HepG2 (cell line): ENCODE results near the gene CCDC183. TPM values are rescaled to one million over a fixed set of nuclear protein-coding genes. Genes with fewer than 3 reads are reported as not detected.

Experiments used
- ARNT ChIP-seq: fragments of 450-650 bp; IDR thresholded peaks from 2 replicates; pipeline ENCODE4 v1.6.1; 2017
- GTF2F1 ChIP-seq: fragments of 150-350 bp; IDR thresholded peaks from 2 replicates; pipeline ENCODE4 v1.6.1; 2014; ENCODE audit warnings: low read length
- KLF12 ChIP-seq: sonication (generic); formaldehyde crosslinking; IDR thresholded peaks from 2 replicates; pipeline ENCODE4 v1.4.0; 2020; ENCODE audit warnings: missing genetic modification reagents, borderline replicate concordance
- MBD4 ChIP-seq: IDR thresholded peaks from 2 replicates; pipeline ENCODE4 v1.6.1; 2012; ENCODE audit warnings: low read length, inconsistent platforms, borderline replicate concordance
- NFYC ChIP-seq: IDR thresholded peaks from 2 replicates; pipeline ENCODE4 v1.6.1; 2016; ENCODE audit warnings: missing genetic modification reagents, missing compliant biosample characterization
- RBM39 ChIP-seq: fragments of 200-400 bp; formaldehyde crosslinking; IDR thresholded peaks from one replicate; pipeline ENCODE4 v1.6.1; 2018; ENCODE audit warnings: antibody characterized with exemption, mild to moderate bottlenecking, low read depth, low read length; ENCODE audit not compliant: poor library complexity, severe bottlenecking
- REXO4 ChIP-seq: sonication (generic); formaldehyde crosslinking; IDR thresholded peaks from 2 replicates; pipeline ENCODE4 v1.8.0; 2022; ENCODE audit warnings: missing genetic modification reagents, mild to moderate bottlenecking, borderline replicate concordance
- ZFP82 ChIP-seq: sonication (generic); formaldehyde crosslinking; IDR thresholded peaks from 2 replicates; pipeline ENCODE4 v1.5.1; 2020; ENCODE audit warnings: mild to moderate bottlenecking, missing genetic modification reagents, borderline replicate concordance
- ZMYM3 ChIP-seq: sonication (generic); formaldehyde crosslinking; IDR thresholded peaks from 2 replicates; pipeline ENCODE4 v1.5.1; 2020; ENCODE audit warnings: mild to moderate bottlenecking, missing genetic modification reagents
- ZNF766 ChIP-seq: sonication (generic); formaldehyde crosslinking; IDR thresholded peaks from 2 replicates; pipeline ENCODE4 v1.5.0; 2020; ENCODE audit warnings: missing genetic modification reagents, borderline replicate concordance
- polyA plus RNA-seq, 8 experiments: library from polyadenylated mRNA; depleted of rRNA in 3 of 8; stranded (reverse) in 7 of 8; unstranded in 1 of 8; fragments of >200 nt; fragmentation: Illumina TruSeq in 4 of 8; extraction: Trizol in 4 of 8; gene quantifications; 2 replicates each; pipeline versions ENCODE4 v1.2.1 to v1.2.3, GENCODE V29; 2011 to 2016; ENCODE audit warnings: low read depth in 4 of 8, missing spikeins in 1 of 8, mixed read lengths in 1 of 8; ENCODE audit not compliant: insufficient read depth in 1 of 8
- total RNA-seq, 5 experiments: library from RNA; depleted of rRNA; stranded (reverse); fragments of >200 nt; fragmentation: Illumina TruSeq; extraction: Trizol; gene quantifications; 2 replicates each; pipeline ENCODE4 v1.2.3, GENCODE V29; 2016; ENCODE audit warnings: low read depth in 1 of 5
- TF ChIP-seq, protein P1 (sequence below): sonication (generic); formaldehyde crosslinking; IDR thresholded peaks from 2 replicates; pipeline ENCODE4 v1.4.0; 2020; ENCODE audit warnings: missing genetic modification reagents, mild to moderate bottlenecking, borderline replicate concordance
- TF ChIP-seq, protein P2 (sequence below): sonication (generic); formaldehyde crosslinking; IDR thresholded peaks from 2 replicates; pipeline ENCODE4 v1.4.0; 2020; ENCODE audit warnings: missing genetic modification reagents
- TF ChIP-seq, protein P3 (sequence below): IDR thresholded peaks from 2 replicates; pipeline ENCODE4 v1.6.1; 2012; ENCODE audit warnings: low read depth, low read length, improper control_type of control experiment
- TF ChIP-seq, protein P4 (sequence below): sonication (generic); formaldehyde crosslinking; IDR thresholded peaks from 2 replicates; pipeline ENCODE4 v1.4.0; 2020; ENCODE audit warnings: missing genetic modification reagents
- TF ChIP-seq, protein P5 (sequence below): IDR thresholded peaks from 2 replicates; pipeline ENCODE4 v1.6.1; 2016; ENCODE audit warnings: missing biosample characterization, missing genetic modification reagents, low read depth

CCDC183 gene
- total and polyA plus RNA-seq, 2 of the 13 experiments (the other 11 are each of a cell fraction or from before 2014, with no cell fraction given), result 5.0 to 66.4 TPM

DNA sequence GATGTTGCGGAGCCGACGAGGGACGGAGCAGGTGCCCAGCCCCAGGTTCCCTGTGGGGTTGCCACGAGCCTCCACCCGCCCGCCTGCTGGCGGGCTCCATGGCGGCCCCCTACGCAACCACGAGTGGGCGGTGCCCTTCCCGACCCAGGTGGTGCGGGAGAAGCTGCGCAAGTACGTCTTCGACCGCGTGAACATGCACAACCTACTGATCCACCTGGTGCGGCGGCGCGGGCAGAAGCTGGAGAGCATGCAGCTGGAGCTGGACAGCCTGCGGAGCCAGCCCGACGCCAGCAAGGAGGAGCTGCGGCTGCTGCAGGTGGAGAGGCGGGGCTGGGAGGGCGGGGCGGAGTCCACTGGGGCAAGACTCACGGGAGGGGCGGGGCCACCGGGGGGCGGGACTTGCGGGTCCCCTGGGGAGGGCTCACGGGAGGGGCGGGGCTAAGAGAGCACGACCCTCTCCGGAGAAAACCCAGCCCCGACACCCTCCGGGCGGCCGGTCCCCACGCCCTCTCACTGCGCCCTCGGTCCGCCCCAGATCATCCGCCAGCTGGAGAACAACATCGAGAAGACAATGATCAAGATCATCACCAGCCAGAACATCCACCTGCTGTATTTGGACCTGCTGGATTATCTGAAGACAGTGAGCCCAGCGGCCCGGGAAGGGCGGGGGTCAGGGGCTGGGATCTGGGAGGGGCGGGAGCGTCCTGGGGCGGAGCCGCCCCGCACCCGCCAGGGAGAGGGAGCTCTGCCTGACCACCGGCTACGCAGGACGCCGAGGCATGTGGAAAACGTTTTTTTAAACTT lies 3.9 kb downstream of the CCDC183 start (continued):
- TF ChIP-seq, protein P1, sequence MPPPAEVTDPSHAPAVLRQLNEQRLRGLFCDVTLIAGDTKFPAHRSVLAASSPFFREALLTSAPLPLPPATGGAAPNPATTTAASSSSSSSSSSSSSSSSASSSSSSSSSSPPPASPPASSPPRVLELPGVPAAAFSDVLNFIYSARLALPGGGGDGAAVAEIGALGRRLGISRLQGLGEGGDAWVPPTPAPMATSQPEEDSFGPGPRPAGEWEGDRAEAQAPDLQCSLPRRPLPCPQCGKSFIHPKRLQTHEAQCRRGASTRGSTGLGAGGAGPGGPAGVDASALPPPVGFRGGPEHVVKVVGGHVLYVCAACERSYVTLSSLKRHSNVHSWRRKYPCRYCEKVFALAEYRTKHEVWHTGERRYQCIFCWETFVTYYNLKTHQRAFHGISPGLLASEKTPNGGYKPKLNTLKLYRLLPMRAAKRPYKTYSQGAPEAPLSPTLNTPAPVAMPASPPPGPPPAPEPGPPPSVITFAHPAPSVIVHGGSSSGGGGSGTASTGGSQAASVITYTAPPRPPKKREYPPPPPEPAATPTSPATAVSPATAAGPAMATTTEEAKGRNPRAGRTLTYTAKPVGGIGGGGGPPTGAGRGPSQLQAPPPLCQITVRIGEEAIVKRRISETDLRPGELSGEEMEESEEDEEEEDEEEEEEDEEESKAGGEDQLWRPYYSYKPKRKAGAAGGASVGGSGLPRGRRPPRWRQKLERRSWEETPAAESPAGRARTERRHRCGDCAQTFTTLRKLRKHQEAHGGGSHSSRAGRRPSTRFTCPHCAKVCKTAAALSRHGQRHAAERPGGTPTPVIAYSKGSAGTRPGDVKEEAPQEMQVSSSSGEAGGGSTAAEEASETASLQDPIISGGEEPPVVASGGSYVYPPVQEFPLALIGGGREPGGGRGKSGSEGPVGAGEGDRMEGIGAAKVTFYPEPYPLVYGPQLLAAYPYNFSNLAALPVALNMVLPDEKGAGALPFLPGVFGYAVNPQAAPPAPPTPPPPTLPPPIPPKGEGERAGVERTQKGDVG (CRISPR knock-in tag), result no peak
- TF ChIP-seq, protein P2, sequence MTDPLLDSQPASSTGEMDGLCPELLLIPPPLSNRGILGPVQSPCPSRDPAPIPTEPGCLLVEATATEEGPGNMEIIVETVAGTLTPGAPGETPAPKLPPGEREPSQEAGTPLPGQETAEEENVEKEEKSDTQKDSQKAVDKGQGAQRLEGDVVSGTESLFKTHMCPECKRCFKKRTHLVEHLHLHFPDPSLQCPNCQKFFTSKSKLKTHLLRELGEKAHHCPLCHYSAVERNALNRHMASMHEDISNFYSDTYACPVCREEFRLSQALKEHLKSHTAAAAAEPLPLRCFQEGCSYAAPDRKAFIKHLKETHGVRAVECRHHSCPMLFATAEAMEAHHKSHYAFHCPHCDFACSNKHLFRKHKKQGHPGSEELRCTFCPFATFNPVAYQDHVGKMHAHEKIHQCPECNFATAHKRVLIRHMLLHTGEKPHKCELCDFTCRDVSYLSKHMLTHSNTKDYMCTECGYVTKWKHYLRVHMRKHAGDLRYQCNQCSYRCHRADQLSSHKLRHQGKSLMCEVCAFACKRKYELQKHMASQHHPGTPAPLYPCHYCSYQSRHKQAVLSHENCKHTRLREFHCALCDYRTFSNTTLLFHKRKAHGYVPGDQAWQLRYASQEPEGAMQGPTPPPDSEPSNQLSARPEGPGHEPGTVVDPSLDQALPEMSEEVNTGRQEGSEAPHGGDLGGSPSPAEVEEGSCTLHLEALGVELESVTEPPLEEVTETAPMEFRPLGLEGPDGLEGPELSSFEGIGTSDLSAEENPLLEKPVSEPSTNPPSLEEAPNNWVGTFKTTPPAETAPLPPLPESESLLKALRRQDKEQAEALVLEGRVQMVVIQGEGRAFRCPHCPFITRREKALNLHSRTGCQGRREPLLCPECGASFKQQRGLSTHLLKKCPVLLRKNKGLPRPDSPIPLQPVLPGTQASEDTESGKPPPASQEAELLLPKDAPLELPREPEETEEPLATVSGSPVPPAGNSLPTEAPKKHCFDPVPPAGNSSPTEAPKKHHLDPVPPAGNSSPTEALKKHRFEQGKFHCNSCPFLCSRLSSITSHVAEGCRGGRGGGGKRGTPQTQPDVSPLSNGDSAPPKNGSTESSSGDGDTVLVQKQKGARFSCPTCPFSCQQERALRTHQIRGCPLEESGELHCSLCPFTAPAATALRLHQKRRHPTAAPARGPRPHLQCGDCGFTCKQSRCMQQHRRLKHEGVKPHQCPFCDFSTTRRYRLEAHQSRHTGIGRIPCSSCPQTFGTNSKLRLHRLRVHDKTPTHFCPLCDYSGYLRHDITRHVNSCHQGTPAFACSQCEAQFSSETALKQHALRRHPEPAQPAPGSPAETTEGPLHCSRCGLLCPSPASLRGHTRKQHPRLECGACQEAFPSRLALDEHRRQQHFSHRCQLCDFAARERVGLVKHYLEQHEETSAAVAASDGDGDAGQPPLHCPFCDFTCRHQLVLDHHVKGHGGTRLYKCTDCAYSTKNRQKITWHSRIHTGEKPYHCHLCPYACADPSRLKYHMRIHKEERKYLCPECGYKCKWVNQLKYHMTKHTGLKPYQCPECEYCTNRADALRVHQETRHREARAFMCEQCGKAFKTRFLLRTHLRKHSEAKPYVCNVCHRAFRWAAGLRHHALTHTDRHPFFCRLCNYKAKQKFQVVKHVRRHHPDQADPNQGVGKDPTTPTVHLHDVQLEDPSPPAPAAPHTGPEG (CRISPR knock-in tag), result no peak
- TF ChIP-seq ZNF766 (CRISPR knock-in tag) (no peak), RBM39 (peak; percentile 2), ARNT (no peak), ZFP82 (no peak), MBD4 (no peak), REXO4 (CRISPR knock-in tag) (no peak), NFYC (no peak), KLF12 (CRISPR knock-in tag) (peak; percentile 85), ZMYM3 (CRISPR knock-in tag) (no peak), GTF2F1 (no peak)
- TF ChIP-seq, protein P3, sequence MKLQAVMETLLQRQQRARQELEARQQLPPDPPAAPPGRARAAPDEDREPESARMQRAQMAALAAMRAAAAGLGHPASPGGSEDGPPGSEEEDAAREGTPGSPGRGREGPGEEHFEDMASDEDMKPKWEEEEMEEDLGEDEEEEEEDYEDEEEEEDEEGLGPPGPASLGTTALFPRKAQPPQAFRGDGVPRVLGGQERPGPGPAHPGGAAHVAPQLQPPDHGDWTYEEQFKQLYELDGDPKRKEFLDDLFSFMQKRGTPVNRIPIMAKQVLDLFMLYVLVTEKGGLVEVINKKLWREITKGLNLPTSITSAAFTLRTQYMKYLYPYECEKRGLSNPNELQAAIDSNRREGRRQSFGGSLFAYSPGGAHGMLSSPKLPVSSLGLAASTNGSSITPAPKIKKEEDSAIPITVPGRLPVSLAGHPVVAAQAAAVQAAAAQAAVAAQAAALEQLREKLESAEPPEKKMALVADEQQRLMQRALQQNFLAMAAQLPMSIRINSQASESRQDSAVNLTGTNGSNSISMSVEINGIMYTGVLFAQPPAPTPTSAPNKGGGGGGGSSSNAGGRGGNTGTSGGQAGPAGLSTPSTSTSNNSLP, result no peak
- TF ChIP-seq, protein P4, sequence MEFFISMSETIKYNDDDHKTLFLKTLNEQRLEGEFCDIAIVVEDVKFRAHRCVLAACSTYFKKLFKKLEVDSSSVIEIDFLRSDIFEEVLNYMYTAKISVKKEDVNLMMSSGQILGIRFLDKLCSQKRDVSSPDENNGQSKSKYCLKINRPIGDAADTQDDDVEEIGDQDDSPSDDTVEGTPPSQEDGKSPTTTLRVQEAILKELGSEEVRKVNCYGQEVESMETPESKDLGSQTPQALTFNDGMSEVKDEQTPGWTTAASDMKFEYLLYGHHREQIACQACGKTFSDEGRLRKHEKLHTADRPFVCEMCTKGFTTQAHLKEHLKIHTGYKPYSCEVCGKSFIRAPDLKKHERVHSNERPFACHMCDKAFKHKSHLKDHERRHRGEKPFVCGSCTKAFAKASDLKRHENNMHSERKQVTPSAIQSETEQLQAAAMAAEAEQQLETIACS (CRISPR knock-in tag), result peak; percentile 44; the same call in 1 of the 2 replicates
- TF ChIP-seq, protein P5, sequence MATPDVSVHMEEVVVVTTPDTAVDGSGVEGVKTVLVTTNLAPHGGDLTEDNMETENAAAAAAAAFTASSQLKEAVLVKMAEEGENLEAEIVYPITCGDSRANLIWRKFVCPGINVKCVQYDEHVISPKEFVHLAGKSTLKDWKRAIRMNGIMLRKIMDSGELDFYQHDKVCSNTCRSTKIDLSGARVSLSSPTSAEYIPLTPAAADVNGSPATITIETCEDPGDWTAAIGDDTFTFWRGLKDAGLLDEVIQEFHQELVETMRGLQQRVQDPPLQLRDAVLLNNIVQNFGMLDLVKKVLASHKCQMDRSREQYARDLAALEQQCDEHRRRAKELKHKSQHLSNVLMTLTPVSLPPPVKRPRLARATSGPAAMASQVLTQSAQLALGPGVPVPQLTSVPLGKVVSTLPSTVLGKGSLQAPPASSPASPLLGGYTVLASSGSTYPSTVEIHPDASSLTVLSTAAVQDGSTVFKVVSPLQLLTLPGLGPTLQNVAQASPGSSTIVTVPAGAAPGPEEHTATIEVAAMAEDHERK (CRISPR knock-in tag), result no peak
